Stimulated activated CD8-positive, alpha-beta memory T cell treated with anti-CD3 and anti-CD28 coated beads, Interleukin-15, amount 100 ng/mL, for 48 hours (primary cell): ENCODE measurements around the gene CREB1.
"Not testable (repeated sequence)": the region's sequence is repeated elsewhere in the genome, so short reads cannot be mapped to it uniquely, and the experiment has no call there.

ENCODE experiments used
- DNase-seq, 2 donors: peaks; one replicate each; pipeline ENCODE4 v3.0.0-alpha.2; 2020; ENCODE audit warnings: low read depth in 2 of 2

CREB1 gene

DNA sequence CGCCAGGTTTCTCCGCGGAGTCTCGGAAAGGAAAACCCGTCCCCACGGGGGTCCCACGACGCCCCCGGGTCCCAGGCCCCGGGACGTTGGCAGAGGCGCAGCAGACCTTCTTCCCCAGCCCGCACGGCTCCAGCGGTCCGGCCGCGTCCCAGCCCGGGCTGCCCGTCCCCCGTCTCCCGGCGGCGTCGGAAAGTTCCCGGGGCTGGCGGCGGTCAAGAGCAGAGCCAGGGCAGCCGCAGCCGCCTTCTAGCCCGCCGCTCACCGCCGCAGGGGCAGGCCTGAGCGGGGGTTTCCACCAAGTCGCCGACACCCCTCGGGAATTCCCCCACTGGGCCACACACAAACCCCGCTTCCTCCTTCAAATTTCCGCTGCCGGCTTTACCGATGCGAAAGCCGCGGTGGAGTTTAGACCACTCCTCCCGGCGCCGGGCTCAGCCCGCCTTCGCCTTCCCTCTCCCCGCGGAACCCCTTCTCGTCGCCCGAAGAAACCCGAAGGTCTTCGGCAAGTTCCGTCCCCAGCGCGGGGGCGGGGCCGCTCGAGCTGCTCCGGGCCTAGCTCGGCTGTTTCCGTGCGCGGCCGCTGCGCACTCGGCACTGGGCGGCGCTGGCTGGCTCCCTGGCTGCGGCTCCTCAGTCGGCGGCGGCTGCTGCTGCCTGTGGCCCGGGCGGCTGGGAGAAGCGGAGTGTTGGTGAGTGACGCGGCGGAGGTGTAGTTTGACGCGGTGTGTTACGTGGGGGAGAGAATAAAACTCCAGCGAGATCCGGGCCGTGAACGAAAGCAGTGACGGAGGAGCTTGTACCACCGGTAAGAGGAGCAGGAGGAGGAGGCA, at the start of gene CREB1:
Gene CREB1, plus strand, starts transcription at position 633 of the 830 bp plus-strand sequence. CDS start 25,674 bp downstream, outside the sequence.
- DNase-seq: peak; percentile 100

DNA sequence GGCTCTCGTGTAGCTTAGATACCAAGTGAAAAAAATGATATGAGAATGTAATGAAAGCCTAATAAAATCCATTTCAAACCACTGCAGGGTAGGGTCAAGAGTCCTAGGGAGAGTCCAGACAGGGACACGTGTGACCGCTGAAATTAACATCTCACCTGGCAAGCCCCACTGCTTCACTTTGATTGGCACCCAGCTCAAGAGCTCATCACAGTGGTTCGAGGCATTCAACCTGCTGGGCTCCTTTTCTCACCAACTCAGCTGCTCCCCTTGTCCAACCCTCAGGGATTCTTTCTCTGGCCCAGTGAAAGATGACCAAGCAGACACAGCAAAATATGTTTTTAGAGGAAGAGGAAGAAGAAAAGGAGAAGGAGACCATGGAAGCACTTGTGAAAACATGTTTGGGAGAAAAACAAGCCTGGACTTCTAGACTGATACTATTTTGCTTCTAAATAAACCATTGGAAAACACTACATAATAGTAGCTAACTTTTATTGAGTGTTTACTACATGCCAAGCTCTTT, 49.2 kb upstream of the CREB1 start:
- no peak for DNase-seq

GRCh38 chr2:207481924-207482323, 47.8 kb upstream of the CREB1 start:
- DNase-seq: no peak

DNA sequence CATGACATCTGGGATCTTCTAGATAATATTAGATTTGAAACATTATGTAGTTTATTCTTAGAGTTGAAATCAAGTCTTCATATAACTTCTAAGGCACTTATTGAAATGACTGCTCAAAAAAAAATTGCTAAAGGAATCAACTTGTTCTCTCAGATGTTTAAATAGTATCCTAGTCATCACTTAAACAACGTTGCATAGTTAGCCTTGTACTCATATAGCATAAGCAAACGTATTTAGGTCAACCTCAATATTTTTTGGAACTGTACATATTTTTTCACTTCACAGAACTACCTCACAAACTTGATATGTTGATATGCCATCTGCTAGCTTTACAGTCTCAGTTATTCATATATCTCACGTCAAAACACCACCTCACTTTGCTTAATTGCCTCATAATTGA, 47.1 kb upstream of the CREB1 start:
- no peak for DNase-seq

GRCh38 chr2:207483066-207483465, 46.7 kb upstream of the CREB1 start:
- no peak for DNase-seq

DNA sequence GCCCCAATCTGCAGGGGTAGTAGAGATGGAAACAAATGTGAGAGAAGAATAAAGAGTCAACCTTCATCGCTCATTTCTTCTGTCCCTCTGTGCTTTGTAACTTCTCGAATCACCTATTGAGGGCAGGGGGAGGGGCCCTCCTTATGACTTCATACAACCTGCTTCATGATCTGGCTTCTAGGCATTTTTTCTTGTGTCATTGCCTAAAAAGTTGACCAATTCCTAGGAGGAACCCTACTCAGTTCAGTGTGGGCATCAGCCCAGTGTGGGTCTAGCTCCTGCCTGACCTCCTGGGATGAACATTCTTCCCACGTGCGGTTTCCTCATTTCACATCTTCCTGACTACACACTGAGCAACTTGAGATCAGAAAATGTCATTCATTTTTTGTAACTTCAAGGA, 46.3 kb upstream of the CREB1 start:
- no peak for DNase-seq

DNA sequence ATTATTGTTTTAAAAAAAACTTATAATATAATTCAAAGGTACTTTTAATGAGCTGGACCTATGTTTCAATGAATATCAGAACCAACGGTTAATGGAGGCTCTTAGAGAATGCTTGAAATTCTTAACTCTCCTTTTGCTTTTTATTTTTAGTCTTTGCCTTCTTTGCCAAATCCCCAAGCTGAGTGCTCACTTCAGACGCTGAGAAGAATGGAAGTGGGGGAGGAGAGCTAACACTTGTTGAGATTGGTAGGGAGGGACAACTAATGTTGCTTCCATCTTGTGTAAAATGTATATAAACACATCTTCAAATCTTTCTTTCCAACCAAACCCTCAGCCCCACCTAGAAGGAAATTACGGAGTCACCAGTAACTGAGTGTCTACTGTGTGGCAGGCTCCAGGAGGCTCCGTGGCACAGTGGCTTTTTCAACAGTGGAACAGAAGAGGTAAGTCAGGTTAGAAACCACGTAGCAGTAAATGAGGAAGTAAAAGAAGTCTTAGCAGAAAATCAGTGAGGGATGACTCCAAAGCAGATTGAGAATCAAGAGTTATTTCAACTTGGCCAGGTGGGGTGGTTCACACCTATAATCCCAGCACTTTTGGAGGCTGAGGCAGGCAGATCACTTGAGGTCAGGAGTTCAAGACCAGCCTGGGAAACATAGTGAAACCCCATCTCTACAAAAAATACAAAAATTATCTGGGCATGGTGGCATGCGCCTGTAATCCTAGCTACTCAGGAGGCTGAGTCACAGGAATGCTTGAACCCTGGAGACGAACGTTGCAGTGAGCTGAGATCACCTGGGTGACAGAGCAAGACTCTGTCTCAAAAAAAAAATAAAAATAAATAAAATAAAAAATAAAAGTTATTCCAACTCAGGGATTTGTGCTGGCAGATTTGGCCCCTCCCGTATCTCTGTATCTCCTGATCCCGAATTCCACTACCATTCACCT, 45.0 kb upstream of the CREB1 start:
- no peak for DNase-seq

- DNase-seq: no peak
Observed at GRCh38 chr2:207487650-207488311, 42.0 kb upstream of the CREB1 start.

- no peak for DNase-seq
Observed at GRCh38 chr2:207489251-207489650, 40.5 kb upstream of the CREB1 start.

DNA sequence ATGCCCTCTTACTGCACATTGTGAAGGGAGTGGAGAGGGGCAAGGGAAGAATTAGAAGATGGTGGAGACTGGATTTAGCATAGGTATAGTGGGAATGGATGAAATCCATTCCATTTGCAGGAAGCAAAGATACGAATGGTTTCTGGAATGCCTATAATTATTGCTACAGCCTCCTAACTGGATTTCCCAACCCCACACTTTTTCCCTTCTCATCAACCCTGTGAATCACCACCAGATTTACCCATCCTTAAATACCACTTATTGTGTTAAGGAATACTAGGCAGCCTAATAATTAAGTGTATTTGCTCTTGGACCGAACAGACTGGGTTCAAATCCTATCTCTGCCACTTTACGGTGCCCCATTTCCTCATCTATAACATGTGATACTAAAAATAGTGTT, 39.3 kb upstream of the CREB1 start:
- DNase-seq: no peak

DNA sequence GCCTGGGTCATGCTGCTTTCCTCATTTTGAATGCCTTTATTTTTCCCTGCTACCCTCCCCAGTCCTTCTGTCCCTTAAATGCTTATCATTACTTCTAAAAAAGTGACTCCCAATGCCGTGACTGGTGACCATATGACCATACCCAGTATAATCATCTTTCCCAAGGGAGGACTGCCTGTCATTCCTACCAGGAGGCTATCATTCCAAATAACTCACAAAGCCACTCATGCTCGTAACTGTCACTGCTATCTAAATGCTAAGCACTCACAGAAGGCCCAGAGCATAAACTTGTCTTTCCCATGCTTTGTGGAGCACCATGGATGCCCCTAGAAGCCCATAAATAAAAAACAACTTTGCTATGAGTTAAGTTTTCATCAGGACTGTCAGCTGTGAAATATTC, 38.7 kb upstream of the CREB1 start:
- DNase-seq: no peak

GRCh38 chr2:207491956-207492355, 37.8 kb upstream of the CREB1 start:
- DNase-seq: no peak

GRCh38 chr2:207492461-207492860, 37.3 kb upstream of the CREB1 start:
- no peak for DNase-seq

GRCh38 chr2:207494137-207494536, 35.6 kb upstream of the CREB1 start:
- DNase-seq: no peak

GRCh38 chr2:207496936-207497335, 32.8 kb upstream of the CREB1 start:
- DNase-seq: not testable (repeated sequence)

GRCh38 chr2:207497596-207497995, 32.2 kb upstream of the CREB1 start:
- DNase-seq: no peak

- DNase-seq: no peak
Observed at GRCh38 chr2:207498427-207498826, 31.3 kb upstream of the CREB1 start.

GRCh38 chr2:207499114-207499513, 30.6 kb upstream of the CREB1 start:
- no peak for DNase-seq

GRCh38 chr2:207501802-207502576, 27.8 kb upstream of the CREB1 start:
- DNase-seq: no peak

- DNase-seq: no peak
Observed at GRCh38 chr2:207502577-207503198, 27.1 kb upstream of the CREB1 start.

DNA sequence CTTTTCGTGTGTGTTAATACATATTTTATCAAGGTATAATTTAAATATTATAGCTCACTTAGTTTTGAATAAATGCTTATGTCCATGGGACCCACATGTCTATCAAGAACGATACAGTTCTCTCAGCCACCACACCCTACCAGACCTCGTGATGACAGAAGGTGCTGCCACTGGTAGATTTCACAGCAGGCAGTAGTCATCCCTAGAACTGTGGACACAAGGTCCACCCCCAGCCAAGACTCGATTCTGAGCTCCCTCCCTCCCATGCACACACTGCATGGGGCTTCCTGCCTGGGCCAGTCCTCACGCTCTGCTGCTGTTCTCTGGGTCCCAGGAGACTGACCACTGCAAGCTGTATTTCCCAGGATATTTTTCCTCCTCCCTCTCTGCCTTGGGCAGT, 26.5 kb upstream of the CREB1 start:
- DNase-seq: no peak
